Fibroblast of skin of scalp (primary cell): ENCODE results near the gene CYP17A1.

Experiments
- DNase-seq: peaks from one replicate; pipeline ENCODE4 v3.0.0-alpha.2; 2013

Gene CYP17A1

DNA sequence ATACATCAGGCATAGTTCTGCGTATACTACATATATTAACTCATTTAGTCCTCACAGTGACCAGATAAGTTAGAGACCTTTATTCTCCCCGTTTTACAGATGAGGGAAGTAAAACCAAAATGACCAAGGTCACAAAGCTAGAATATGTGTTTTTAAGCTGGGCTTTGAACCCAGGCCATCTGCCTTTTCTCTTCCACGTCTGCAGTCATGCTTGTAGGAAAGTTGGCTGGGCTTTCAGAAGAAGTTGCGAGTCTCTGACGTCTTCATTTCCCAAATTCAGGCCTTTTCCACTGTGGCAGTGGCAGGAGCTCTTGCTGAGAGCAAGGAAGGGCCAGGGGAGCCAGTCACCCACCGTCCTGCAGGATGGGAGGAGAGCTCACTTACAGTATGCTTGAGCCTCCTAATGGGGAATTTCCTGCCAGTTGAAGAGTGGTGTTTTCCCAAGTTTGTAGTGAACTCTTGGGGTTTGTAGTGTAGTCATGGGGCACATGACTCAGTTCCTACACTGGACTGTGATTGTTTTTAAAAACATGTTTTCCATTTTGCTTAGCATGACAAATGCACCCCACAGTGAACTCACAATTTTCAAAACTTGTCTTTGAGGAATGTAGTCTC, 34.2 kb downstream of the CYP17A1 start:
- DNase-seq: peak; percentile 93

DNA sequence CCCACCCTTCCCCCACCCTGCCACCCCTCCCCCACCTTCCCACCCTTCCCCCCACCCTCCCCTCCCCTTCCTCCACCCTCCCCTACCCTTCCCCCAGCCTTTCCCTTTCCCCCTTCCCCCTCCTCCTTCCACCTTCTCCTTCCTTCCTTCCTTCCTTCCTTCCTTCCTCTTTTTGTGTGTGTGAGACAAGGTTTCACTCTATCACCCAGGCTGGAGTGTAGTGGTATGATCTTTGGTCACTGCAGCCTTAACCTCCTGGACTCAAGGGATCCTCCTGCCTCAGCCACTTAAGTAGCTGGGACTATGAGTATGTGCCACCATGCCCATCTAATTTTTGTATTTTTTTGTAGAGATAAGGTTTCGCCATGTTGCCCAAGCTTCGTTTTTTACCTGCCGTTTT, 35.2 kb downstream of the CYP17A1 start:
- no peak for DNase-seq

DNA sequence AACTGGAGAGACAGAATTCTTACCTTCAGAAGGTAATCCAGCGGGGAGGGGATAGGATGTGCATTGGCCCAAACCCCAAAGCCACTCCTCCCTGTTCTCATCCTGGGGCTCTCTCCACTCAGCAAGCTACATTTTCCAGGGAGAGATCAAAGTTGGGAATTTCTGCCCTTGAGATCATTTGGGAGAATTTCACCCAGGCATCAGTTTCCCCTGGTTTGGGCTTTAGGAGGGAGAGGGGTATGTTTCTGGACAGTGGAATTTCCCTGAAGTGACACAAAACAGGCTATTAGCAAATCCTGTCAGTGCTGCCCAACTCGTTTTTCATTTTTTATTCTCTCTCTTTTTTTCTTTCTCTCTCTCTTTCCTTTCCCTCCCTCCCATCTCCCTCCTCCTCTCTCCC, 35.7 kb downstream of the CYP17A1 start:
- DNase-seq: peak; percentile 60

DNA sequence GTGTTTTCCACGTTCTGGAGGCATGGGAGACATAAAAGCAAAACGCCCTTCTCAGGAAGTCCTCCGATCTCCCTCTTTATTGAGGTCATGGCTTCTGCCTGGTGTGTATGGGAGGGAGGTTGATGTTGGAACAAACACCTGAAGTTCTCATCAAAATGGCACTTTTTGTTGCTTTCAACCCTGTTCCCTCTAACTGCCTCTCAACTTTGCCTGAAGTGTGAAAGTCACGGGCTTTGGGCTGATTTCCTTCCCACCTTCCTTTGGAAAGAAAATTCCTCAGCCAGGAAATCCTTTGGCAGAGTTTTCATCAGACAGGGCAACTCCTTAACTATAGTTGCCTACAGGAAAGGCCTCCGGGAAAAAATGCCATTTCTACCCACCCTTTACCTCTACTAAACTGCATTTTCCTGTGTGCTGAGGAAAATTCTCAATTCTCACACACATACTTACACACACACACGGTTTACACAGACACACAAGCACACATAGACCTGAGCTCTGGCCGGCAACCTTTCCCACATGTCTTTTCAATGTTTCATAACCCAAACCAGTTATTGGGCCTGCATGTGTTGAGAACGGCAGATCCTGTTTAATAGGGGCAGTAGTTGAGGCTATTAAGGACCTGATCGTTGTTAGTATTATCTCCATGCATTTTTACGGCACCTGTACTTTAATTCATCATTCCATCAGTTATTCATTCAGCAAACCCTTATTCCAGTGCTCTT, 36.4 kb downstream of the CYP17A1 start:
- DNase-seq: no peak

DNA sequence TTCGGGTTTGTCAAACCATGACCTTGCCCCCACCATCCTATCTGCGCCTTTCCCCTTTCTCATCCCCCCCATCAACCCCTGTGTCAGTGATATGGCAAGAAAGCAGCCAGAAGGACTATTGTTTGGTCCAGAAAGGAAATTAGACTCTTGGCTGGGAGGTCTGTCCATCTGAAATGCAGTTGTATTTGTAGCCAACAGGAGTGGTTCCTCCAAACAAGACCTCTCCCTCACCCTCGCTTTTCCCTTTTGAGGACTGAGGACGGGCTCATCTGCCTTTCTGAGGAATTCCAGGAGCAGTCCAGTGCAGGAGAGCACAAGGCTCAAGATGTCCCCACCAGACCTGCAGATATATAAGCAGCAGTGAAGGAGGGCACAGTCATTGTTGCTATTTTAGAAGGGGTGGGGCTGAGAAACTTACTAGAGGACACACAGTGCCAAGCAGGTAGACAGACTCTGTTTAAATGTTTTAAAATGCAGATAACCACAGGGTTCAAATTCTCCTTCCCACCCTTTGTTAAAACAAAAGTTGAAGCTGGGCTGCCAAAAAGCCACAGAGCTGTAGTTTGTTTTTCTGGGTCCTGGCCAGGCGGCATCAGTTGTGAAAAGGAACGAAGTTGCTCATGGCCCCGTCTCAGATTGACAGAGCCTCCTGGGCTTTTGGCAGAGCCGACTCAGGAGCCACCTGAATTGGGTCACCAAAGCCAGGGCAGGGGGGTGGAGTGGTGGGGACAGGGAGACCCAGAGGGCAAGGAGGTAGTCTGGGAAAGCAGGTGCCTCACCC, 37.3 kb downstream of the CYP17A1 start:
- no peak for DNase-seq

DNA sequence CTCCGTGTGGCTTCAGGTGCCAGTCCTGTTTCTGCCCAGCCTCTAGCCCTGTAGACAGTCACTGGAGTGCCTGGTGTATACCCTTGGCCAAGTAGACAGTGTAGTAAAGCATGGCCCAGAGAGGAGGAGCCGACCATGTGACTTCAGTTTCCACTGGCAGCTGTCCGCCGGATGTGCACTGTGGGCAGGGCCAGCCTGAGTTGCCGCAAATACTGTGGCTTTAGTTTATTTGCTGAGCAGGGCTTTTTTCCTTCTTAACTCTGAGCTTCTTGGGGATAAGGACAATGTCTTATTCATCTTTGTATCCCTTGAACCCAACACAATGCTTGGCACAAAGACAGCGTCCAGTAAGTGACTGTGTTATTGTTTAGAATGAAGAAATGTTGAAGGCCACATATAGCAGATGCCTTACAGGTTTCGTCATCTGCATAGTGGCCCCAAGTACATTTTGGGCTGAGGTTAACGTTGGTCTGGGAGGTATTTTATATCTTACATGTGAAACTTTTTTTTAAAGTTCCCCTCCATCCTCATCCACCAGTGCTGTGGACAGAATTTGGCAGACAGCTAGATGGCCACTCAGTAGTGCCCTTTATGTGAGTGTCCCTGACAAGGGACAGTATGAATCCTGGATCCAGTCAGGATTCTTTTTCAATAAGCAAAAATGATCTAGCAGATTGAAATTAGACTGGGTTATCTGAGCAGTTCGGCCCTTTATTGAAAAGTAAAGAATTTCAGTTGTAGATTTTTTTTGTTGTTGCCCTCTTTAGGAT, 40.6 kb downstream of the CYP17A1 start:
- DNase-seq: peak; percentile 60

DNA sequence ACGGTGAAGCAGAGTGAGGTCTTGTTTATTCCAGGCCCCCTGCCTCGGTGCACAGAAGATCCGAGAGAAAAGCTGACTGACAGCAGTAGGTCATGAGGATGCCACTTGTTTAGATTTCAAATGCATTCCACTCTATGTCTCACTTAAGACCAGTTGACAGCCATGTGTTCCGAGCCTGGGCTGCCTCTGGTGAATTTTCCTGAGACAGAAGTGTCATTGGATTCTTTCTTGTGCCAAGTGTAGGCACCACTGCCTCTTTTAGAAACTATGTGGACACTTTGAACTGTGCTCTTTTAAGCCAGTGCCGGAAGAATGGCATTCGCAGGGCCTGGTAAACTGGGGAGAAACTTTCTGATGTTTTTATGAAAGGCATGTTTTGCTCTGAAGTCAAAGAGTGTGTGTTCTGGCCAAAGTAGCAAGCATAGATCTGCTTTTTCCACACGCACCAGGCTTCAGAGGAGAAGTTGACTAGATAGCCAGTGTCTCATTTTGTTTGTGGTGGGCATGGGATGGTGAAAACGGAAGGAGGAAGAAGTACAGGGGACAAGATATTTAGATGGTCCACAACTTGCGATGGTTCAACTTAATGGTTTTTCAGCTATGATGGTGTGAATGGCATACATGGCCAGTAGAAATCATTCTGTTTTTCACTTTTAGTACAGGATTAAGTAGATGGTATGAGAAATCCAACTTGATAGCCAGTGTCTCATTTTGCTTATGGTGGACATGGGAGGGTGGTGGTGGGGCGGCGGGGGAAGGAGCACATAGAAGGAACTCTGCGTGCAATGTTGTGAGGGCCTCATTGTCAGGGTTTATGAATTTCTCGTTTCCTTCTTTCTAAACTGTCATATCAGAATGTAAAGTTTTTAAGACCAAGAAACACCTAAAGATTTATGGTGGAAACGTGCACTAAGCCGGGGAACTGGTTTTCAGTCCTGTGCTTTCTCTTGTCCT, 41.5 kb downstream of the CYP17A1 start:
- DNase-seq: no peak

DNA sequence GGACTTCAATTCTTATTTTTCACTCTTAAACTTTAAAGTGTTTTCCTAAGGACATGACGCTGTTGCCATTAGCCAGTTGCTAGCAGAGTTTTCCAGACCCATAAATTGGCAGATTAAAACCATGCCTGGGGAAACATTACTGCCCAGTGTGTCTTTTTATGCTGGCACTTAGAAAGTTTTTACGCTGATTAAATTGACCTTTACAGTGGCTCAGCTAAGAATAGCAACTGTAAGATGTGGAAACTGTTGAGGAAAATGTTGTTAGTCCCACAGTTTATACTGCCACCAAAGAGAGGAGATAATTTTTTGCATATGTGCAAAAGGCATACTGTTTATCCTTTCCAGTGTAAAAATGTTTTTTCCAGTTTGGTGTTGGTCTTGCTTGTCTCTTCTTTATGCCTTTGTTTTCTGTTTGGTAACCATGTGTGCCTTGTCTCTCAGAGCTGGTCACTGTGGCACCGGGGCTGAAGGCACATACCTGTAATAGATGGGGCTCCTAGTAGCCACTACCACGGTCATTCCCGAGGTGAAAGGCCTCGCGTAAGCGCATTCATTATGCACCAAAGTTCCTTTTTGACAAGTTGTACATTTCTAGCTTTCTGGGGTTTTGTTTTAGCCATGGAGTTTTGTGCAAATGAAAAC, 45.3 kb downstream of the CYP17A1 start:
- DNase-seq: no peak

DNA sequence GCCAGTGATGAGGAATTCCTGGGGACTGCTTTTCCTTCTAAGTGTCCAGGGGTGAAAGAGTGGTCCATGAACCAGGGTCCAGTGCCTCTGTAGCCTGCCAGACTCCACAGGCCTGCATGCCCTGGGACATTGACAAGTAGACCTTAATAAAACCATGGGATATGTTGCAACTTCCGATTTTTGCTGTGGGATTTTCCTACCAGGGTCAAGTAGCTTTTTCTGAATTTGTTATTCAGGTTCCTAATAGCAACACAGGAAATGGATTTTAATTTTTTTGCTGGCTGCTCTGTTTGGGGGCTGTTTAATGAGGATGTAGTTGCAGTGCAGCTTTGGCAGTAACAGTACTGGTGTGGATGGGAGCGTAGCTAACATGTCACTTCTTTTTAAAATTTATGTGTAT, 51.4 kb downstream of the CYP17A1 start:
- DNase-seq: no peak

DNA sequence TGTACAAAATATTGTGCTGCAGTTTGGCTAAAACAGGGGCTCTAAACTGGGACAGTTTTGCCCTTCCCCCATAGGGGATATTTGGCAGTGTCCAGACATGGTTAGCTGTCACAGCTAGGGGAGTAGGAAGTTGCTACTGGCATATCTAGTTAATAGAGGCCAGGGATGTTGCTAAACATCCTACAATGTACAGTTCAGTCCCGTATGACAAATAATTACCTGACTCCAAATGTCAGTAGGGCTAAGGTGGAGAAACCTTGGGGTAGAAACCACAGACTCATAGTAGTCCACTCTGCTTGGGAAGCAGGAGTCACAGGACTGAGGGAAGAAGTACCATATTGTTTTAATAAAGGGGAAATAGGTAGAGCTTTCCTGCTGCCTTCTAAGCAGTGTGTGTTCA, 53.6 kb downstream of the CYP17A1 start:
- no peak for DNase-seq

DNA sequence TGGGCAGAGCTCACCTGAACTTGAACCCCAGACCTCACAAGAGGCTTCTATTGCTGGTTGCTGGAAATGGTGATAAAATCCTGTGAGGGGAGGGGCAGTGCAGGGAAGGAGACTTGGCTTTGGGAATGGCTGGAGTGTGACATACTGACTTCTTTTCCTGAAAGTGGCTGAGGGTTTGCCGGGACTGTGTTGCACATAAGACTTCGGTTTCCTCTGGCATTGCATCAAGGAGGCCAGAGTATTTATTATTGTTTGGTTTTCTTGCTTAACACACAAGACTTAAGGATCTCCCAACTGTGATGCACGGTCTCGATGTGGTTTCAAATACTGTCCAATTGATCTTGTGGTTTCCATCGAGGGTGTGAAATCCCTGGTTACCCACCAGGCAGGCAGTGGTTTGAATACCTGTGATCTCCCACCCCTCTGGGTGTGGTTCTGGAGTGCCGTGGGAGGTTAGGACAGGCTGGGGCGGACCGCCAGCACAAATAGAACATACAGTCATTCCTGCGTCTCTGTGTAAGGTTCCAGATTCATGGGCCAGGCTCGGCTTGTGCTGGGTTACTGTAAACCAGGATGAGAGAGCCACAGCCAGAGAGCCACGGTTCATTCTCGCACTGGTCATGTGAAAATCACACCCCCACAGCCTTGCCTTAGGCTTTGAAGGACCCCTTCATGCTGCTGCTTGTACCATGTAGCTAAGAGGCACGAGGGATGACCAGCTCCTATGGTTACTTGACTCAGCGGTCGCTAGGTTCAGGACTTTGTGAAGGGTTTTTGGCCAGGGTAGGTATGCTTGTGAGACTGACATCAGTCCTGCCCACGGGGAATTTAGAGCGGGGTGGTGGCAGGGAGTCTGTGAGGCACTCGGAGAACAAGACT, 54.3 kb downstream of the CYP17A1 start:
- DNase-seq: peak; percentile 52

DNA sequence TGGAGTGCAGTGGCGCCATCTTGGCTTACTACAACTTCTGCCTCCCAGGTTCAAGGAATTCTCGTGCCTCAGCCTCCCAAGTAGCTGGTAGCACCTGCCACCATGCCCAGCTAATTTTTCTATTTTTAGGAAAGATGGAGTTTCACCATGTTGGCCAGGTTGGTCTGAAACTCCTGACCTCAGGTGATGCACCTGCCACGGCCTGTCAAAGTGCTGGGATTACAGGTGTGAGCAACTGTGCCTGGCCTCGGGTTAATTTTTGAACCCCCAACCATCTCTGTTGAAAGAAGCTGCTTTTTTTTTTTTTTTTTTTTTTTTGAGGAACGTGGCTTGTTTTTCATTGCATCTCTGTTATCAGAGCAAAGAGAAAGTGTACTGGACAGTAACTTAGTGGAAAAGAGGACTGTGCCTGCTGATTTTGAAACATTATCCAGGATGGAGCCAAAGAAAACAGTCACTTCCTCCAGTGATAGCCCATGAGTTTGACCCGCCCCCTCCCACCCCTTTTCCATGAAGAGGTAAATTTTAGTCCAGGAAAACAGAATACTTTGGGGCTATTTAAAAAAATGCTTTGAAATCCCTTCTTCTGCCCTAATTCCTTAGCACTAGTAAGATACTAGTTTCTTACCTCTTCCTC, 55.2 kb downstream of the CYP17A1 start:
- peak; percentile 45 for DNase-seq

DNA sequence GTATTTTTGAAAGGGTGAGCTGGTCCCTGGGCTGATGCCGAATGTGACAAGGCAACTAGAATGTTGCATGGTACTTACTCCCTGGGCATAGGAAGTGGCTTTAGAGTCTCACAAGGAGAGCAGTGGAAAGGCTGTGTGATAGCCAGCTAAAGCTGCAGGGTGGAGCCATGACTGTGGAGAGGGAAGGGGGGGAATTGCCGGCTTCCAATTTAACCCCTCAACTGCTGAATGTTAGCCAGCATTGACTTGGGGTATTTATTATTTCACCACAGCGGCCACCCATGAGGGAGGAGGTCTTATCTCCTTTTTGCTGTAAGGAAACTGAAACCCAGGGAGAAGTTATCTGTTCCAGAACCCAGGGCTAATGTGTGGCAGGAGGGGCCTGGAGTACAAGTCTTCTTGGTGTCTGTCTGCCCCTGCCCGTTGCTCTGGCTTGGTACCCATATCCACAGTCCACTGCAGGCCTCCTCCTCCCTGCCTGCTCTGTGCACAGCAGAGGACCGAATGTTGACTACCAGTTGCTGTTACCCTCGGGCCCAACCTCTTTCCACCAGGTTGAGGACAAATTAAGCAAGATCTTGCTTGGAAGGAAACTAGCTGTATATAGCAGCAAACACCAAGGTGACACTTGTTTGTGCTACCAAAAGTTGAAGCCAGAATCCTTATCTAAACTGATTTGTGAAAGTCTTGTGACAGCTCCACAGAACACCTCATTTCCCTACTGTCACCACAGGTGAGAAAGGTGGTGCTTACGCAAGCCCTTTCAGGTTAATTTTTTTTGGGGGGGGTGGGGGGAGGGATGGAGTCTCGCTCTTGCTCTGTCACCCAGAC, 55.9 kb downstream of the CYP17A1 start:
- DNase-seq: no peak
